ENCODE data around the gene PPIL1. TPM values are rescaled to one million over a fixed set of nuclear protein-coding genes. Genes with fewer than 3 reads are reported as not detected.
A peak's percentile ranks its signal among the peaks of the same experiment; 100 is the strongest.

Gene PPIL1
- total and polyA plus RNA-seq, 2 of the 13 experiments (the other 11 are each of a cell fraction or from before 2014, with no cell fraction given): 74.2 to 144 TPM

DNA sequence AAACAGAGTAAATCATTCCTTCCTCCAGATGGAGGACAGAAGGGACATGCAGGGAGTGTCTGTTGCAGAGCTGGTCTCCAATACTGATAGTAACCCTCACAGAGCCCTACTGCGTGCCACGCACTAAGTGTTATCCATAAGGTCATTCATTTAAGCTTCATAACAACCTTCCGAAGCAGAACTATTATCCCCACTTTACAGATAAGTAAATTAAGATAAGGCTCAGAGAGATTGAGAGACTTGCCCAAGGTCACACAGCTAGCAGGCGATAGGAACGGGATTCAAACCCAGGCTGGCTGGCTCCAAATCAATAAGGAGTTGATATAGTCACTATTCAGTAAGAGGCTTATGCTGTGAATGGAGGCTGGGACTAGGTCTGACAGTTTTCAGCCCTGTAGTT, 66.0 kb downstream of the PPIL1 start (continued):
- TF ChIP-seq, protein P1, sequence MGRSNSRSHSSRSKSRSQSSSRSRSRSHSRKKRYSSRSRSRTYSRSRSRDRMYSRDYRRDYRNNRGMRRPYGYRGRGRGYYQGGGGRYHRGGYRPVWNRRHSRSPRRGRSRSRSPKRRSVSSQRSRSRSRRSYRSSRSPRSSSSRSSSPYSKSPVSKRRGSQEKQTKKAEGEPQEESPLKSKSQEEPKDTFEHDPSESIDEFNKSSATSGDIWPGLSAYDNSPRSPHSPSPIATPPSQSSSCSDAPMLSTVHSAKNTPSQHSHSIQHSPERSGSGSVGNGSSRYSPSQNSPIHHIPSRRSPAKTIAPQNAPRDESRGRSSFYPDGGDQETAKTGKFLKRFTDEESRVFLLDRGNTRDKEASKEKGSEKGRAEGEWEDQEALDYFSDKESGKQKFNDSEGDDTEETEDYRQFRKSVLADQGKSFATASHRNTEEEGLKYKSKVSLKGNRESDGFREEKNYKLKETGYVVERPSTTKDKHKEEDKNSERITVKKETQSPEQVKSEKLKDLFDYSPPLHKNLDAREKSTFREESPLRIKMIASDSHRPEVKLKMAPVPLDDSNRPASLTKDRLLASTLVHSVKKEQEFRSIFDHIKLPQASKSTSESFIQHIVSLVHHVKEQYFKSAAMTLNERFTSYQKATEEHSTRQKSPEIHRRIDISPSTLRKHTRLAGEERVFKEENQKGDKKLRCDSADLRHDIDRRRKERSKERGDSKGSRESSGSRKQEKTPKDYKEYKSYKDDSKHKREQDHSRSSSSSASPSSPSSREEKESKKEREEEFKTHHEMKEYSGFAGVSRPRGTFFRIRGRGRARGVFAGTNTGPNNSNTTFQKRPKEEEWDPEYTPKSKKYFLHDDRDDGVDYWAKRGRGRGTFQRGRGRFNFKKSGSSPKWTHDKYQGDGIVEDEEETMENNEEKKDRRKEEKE (IDR thresholded peaks at IDR 0.05): no peak

DNA sequence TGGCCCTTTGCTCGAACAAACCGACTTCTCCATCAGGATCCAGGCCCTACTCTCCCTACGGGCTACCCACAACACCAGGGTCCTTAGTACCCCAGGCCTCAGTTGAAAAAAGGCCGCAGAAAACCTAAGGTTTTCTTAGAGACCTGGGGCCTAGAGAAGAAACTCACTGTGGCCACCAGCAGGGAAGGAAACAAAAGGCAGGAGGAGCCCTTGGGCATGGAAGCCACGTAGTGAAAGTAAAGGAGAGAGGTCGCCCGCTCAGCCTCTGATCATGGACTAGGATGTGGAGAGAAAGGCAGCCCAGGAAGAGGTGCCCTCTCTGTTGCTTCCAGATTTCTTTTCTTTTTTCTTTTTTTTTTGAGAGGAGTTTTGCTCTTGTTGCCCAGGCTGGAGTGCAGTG, 66.9 kb downstream of the PPIL1 start:
- in situ Hi-C loops (cut with HindIII; ENCODE audit: extremely low pct_ligation_motif_present, low pct_unique_long_range_greater_than_20kb): no loop called here
- Histone ChIP-seq H3K9me3 (ENCODE audit: low read length) (no peaks in the 10 kb centered on the region), H3K4me3 (replicated peaks in 1 of 3; ENCODE audit: insufficient read depth in 1 of 3, low read depth in 2 of 3, low read length in 3 of 3) (peak overlapping the region in 1 of 3 experiments; percentile 47; a peak in 2 of 6 replicates), H3K27me3 (ENCODE audit: control insufficient read depth in 1 of 2, insufficient read depth in 2 of 2, low read length in 2 of 2) (peaks cover 4 to 44% of the 10 kb centered on the region in 2 experiments; a peak in 4 of 5 replicates), H3K9ac (ENCODE audit: insufficient read depth, low read depth, low read length) (no peak overlapping the region), H3K79me2 (ENCODE audit: insufficient read depth, low read length) (no peaks in the 10 kb centered on the region), H2AFZ (ENCODE audit: low read length) (no peak overlapping the region), H3K27ac (ENCODE audit: extremely low read length, insufficient read depth, low read length) (no peak overlapping the region), H3K4me1 (ENCODE audit: insufficient read depth, low read length) (peaks cover 38% of the 10 kb centered on the region), H4K20me1 (ENCODE audit: insufficient read depth, low read length) (no peaks in the 10 kb centered on the region), H3K36me3 (replicated peaks in 1 of 2; ENCODE audit: control insufficient read depth in 1 of 2, insufficient read depth in 2 of 2, low read length in 2 of 2) (no peaks in the 10 kb centered on the region), H3K4me2 (ENCODE audit: low read depth, low read length) (peak overlapping the region; percentile 52; the same call in 1 of the 2 replicates)
- no peak for DNase-seq (ENCODE audit: low spot score)
- ChIA-PET CTCF (ENCODE audit: low intra/inter-chr PET ratio, low total read pairs) (interaction anchor here (0.8 kb wide), 1 partner anchor 43 kb away, joined by 3 read pairs; no protein-coding TSS in a partner anchor), POLR2A (no interaction called here)
- BruUV-seq (replicated peaks): no TSS peak
- intact Hi-C loops (cut with micrococcal nuclease; ENCODE audit: unreplicated experiment): no loop called here
- no peak for FAIRE-seq
- TF ChIP-seq SMC3 (IDR thresholded peaks at IDR 0.05; ENCODE audit: low read length) (peak; percentile 7; the same call in 1 of the 2 replicates), ZNF577 (CRISPR knock-in tag; IDR thresholded peaks at IDR 0.05; ENCODE audit: borderline replicate concordance, low read depth) (no peak), MAFK (conservative IDR thresholded peaks at IDR 0.05 in 1 of 2, IDR thresholded peaks at IDR 0.05 in 1 of 2; ENCODE audit: low read length in 2 of 2) (no peak), KDM5A (IDR thresholded peaks at IDR 0.05; ENCODE audit: borderline replicate concordance, low read length) (no peak), STAG1 (CRISPR knock-in tag; IDR thresholded peaks at IDR 0.05) (0 out of 2 replicates have a peak, but pooled peaks have one; percentile 14), ATRX (CRISPR knock-in tag; IDR thresholded peaks at IDR 0.05; ENCODE audit: borderline replicate concordance) (no peak), XRCC5 (optimal IDR thresholded peaks at IDR 0.05; ENCODE audit: low read length) (no peak), IKZF1 (IDR thresholded peaks at IDR 0.05) (no peak)
- TF ChIP-seq, protein P2, sequence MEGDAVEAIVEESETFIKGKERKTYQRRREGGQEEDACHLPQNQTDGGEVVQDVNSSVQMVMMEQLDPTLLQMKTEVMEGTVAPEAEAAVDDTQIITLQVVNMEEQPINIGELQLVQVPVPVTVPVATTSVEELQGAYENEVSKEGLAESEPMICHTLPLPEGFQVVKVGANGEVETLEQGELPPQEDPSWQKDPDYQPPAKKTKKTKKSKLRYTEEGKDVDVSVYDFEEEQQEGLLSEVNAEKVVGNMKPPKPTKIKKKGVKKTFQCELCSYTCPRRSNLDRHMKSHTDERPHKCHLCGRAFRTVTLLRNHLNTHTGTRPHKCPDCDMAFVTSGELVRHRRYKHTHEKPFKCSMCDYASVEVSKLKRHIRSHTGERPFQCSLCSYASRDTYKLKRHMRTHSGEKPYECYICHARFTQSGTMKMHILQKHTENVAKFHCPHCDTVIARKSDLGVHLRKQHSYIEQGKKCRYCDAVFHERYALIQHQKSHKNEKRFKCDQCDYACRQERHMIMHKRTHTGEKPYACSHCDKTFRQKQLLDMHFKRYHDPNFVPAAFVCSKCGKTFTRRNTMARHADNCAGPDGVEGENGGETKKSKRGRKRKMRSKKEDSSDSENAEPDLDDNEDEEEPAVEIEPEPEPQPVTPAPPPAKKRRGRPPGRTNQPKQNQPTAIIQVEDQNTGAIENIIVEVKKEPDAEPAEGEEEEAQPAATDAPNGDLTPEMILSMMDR (CRISPR knock-in tag; IDR thresholded peaks at IDR 0.05): peak; percentile 33; the same call in 1 of the 2 replicates
- TF ChIP-seq, protein P3, sequence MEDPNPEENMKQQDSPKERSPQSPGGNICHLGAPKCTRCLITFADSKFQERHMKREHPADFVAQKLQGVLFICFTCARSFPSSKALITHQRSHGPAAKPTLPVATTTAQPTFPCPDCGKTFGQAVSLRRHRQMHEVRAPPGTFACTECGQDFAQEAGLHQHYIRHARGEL (CRISPR knock-in tag; IDR thresholded peaks at IDR 0.05): no peak
- TF ChIP-seq, protein P4, sequence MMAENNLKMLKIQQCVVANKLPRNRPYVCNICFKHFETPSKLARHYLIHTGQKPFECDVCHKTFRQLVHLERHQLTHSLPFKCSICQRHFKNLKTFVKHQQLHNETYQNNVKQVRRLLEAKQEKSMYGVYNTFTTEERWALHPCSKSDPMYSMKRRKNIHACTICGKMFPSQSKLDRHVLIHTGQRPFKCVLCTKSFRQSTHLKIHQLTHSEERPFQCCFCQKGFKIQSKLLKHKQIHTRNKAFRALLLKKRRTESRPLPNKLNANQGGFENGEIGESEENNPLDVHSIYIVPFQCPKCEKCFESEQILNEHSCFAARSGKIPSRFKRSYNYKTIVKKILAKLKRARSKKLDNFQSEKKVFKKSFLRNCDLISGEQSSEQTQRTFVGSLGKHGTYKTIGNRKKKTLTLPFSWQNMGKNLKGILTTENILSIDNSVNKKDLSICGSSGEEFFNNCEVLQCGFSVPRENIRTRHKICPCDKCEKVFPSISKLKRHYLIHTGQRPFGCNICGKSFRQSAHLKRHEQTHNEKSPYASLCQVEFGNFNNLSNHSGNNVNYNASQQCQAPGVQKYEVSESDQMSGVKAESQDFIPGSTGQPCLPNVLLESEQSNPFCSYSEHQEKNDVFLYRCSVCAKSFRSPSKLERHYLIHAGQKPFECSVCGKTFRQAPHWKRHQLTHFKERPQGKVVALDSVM (CRISPR knock-in tag; IDR thresholded peaks at IDR 0.05): 0 out of 2 replicates have a peak, but pooled peaks have one; percentile 9
- WGBS (ENCODE audit: low lambda C conversion rate): 20% methylated on average over 7 of the region's 7 CpGs
- peak; percentile 22; the same call in 2 of the 3 replicates for ATAC-seq

Measured in HepG2 (cell line).